Parathyroid adenoma (tissue), 2 donors: ENCODE measurements around the gene RCE1.

Experiments used
- H2AFZ ChIP-seq: fragments of 300-600 bp; sonication (generic); one replicate; pipeline ENCODE4 v1.7.0; 2017; ENCODE audit warnings: antibody characterized with exemption, mild to moderate bottlenecking
- H3K27ac ChIP-seq: fragments of 300-600 bp; sonication (generic); one replicate; pipeline ENCODE4 v1.7.0; 2017
- H3K27me3 ChIP-seq: fragments of 300-600 bp; sonication (generic); one replicate; pipeline ENCODE4 v1.7.0; 2017; ENCODE audit warnings: low read length; ENCODE audit not compliant: control insufficient read depth, insufficient read depth
- H3K36me3 ChIP-seq: fragments of 300-600 bp; sonication (generic); one replicate; pipeline ENCODE4 v1.7.0; 2017; ENCODE audit warnings: low read length; ENCODE audit not compliant: control insufficient read depth, insufficient read depth
- H3K4me1 ChIP-seq: fragments of 300-600 bp; sonication (generic); one replicate; pipeline ENCODE4 v1.7.0; 2017; ENCODE audit warnings: control low read depth
- H3K4me2 ChIP-seq: fragments of 300-600 bp; sonication (generic); one replicate; pipeline ENCODE4 v1.7.0; 2017; ENCODE audit warnings: low read length
- H3K4me3 ChIP-seq: fragments of 300-600 bp; sonication (generic); one replicate; pipeline ENCODE4 v1.7.0; 2017; ENCODE audit warnings: low read depth, low read length
- H3K79me2 ChIP-seq: fragments of 300-600 bp; sonication (generic); one replicate; pipeline ENCODE4 v1.7.0; 2017; ENCODE audit warnings: control low read depth
- H3K9ac ChIP-seq: fragments of 300-600 bp; sonication (generic); one replicate; pipeline ENCODE4 v1.7.0; 2017; ENCODE audit warnings: mild to moderate bottlenecking
- H3K9me3 ChIP-seq: fragments of 300-600 bp; sonication (generic); one replicate; pipeline ENCODE4 v1.7.0; 2017; ENCODE audit warnings: low read length; ENCODE audit not compliant: control insufficient read depth
- CTCF ChIP-seq: fragments of 300-600 bp; sonication (generic); IDR thresholded peaks from one replicate; pipeline ENCODE4 v1.7.0; 2017; ENCODE audit warnings: antibody characterized with exemption, mild to moderate bottlenecking
- donor health status: primary hyperparathyroidism.

RCE1 gene

GRCh38 chr11:66892911-66893310 lies 49.7 kb downstream of the RCE1 start:
- no peaks in the 10 kb centered on the region for H3K36me3 ChIP-seq
- H3K4me2 ChIP-seq, result no peak overlapping the region
- no peak overlapping the region for H3K27ac ChIP-seq
- H2AFZ ChIP-seq, result no peak overlapping the region
- H3K4me3 ChIP-seq, result no peak overlapping the region
- no peaks in the 10 kb centered on the region for H3K9me3 ChIP-seq
- no peak for TF ChIP-seq CTCF
- no peak overlapping the region for H3K9ac ChIP-seq
- H3K79me2 ChIP-seq, result no peaks in the 10 kb centered on the region
- no peaks in the 10 kb centered on the region for H3K27me3 ChIP-seq
- H3K4me1 ChIP-seq, result peaks cover 3% of the 10 kb centered on the region

- Histone ChIP-seq H3K4me3 (no peak overlapping the region), H3K4me2 (no peak overlapping the region), H3K27ac (no peak overlapping the region), H3K4me1 (peaks cover 3% of the 10 kb centered on the region), H3K79me2 (peaks cover 2% of the 10 kb centered on the region), H3K9ac (no peak overlapping the region), H3K9me3 (no peaks in the 10 kb centered on the region), H2AFZ (no peak overlapping the region), H3K36me3 (no peaks in the 10 kb centered on the region), H3K27me3 (no peaks in the 10 kb centered on the region)
- no peak for TF ChIP-seq CTCF
These were observed 50.9 kb downstream of the RCE1 start for GRCh38 chr11:66894141-66894540.
